Stimulated activated CD8-positive, alpha-beta memory T cell treated with anti-CD3 and anti-CD28 coated beads, Interleukin-4, amount 100 ng/mL, for 48 hours (primary cell): Measurements from ENCODE around the gene KIRREL2.

Experiments
- DNase-seq: peaks from one replicate; pipeline ENCODE4 v3.0.0-alpha.2; 2020

Gene KIRREL2

DNA sequence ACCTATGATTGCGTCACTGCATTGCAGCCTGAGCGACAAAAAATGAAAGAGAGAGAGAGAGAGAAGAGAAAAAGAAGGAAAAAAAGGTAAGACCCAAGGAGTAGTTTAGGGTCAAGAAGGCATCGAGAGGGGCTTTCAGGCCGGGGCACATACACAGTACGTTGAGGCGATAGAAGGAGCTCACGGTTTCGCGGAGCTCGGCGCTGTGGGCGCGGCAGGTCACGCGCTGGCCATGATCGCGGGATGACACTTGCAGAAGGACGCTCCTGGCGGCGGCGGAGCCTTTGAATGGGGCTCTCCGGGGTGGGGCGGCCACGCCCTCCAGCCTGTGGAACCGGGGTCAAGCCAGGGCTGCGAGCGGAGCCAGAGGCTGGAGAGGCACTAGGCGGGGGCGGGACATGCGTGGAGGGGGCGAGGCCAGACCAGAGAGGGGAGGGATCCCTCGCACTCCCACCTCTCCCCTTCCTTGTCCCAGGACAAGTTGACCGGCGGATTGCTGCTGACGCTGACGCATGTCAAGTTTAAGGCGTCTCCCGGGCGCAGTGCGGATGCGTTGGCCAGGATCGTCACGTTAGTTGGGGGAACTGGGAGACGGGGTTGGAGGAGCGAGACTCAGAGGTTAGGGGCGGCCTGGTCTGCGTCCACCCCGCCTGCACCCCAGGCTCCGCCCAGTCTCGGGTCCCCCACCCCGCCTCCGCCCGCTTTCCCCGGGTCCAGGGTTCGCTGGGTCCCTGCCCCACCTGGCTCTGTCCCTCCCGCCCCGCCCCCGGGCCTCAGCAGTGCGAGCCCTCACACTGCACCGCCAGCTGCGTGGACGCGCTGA lies 11.3 kb upstream of the KIRREL2 start:
- peak; percentile 34 for DNase-seq

DNA sequence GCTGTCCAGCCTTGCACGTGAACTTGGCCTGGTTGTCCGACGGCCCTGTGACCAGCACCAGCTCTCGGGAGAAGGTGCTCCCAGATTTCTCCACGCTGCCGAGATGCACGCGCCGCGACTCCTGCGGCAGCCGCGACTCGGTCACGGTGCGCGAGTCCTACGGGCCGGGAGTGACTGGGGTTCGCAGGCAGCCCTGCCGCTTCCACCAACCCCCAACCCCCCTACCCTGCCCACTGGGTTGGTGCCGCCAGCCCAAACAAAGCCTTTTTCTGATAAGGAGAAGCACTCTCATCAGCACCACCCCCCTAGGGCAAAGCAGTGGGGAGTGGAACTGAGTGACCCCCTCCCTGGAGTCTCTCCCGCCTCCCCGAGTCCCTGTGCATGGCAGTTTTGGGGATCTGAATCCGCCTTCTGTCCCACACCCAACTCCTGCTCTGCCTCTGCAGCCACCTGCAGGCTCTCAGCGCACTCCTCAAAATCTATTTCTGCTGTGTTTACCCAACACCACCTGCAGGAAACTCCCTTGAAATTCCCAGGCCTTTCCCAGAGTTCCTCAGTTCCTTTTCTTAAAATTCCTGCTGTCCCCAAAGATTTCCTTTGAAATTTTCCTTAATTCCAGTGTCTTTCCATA lies 10.6 kb upstream of the KIRREL2 start:
- DNase-seq = no peak

DNA sequence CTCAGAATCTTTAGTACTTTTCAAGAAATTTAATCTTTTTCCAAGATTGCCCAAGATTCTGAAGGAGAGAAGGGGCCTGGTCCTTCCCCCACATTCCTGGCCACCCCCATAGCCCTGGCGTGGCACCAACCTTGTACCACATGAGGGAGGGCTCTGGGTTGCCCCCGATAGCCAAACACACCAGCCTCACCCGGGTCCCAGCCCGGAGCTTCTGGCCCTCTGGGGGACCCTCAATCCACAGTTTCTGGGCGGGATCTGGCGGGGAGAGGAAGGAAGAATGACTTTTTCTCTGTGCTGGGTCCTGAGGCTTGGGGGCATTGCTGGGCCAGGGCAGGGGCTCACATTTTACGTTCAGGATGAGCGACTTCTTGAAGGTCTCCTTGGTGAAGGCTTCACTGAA lies 8.8 kb upstream of the KIRREL2 start:
- no peak for DNase-seq

DNA sequence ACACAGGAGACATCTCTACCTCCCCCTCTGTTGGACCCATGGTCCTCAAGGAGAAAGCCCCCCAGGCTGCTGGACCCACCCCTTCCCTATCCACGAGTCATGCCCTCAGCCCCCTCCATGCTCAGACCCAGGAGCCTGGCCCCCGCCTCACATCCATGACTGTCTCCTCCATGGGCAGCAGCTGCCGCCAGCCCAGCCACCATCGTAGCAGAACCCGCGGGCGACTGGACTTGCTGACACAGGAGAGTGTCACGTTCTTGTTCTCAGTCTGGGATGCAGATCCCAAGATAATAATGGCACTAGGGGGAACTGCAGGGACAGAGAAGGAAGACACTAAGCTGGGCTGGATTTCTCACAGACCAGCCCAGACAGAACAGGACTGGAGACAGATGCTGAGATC lies 8.2 kb upstream of the KIRREL2 start:
- DNase-seq = no peak

DNA sequence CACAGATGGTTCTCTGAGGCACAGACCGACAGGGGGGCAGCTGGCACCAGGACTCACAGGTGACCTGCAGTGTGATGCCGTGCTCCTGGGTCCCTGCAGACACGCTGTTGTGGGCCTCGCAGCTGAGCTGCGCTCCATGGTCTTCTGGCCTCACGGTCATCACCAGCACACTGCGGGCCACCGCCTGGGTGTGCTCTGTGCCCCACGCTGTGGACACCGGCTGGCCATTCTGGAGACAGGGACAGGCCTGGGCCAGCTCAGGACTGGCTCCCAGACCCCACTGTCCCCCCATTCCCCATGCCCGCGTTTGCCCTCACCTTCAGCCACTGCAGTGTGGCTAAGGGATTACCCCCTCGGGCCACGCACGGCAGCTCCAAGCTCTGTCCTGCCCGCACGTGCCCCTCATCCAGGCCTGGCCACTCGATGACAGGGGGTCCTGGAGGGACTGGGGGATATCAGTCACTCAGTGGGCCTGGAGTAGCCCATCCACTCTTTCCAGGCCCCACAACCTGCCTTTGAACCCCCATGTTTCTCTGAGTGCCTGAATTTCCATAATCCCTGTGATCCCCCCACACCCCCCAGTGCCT lies 7.7 kb upstream of the KIRREL2 start:
- no peak for DNase-seq

DNA sequence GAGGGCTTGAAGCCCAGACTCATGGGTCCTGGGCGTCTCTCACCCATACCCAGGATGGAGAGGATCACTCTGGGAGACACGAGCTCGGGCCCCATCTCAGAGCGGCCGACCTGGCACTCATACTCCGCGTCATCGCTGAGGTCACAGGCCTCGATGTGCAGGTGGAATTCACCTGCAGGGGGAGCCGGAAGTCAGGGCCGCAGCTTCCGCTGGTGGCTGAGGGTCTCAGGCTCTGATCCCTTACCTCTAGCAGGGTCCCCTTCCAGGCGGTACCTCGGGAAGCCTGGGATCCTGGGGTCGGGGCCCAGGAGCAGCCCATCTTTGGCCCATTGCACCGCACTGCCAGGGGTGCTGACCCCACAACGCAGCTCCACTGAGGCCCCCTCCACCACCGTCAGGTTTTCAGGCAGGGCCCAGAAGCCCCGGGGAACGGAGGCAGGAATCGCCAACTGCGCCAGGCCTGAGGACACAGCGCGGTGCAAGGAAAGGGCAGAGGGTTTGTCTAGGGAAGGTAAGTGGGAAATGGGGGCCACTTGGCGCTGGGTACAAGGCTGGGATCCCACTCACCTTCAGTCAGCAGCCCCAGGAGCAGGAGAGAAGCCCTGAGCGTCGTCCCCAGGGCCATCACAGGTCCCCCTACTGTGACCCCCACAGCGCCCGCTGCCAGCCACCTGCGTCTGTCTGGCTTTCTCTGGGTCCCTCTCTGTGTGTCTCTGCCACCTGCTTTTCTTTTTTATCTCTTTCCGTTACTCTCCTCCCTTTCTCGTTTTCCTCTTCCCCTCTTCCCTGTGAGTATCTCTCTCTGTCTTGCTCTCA lies 5.3 kb upstream of the KIRREL2 start:
- DNase-seq = peak; percentile 38

DNA sequence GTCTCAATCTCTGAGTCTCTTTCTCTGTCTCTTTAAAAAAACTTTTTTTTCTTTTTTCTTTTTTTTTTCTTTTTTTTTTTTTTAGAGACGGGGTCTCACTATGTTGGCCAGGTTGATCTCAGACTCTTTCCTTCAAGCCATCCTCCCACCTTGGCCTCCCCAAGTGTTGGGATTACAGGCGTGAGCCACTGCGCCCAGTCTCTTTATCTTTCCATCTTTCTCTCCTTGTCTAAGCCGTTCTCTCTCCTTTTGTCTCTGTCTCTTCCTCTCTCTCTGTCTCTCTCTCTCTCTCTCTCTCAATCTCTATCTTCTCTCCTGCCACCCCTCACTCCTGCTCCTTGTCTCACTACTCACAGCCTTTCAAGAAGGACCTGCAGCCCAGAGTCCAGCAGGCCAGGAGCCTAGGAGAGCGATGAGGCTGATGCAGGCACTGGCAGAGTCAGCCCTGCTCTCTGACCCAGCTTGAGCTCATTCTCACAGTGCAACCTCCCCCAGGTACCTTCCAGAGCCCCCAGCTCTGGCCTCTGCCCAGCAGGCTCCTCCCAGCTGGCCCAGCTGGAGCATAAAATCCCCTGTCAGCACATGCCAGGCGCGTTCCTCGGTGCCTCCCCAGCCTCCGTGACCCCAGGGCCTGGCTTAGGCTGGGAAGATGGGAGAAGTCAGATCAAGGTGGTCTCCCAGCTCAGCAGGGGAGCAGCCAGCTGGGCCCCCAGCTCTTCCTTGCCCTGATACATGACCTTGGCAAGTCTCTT lies 4.5 kb upstream of the KIRREL2 start, which contains the start of gene NPHS1:
TSS of gene NPHS1 (minus strand) at position 476 of the 752 bp plus-strand sequence. CDS start 667 bp downstream, outside the sequence.
- DNase-seq = no peak

DNA sequence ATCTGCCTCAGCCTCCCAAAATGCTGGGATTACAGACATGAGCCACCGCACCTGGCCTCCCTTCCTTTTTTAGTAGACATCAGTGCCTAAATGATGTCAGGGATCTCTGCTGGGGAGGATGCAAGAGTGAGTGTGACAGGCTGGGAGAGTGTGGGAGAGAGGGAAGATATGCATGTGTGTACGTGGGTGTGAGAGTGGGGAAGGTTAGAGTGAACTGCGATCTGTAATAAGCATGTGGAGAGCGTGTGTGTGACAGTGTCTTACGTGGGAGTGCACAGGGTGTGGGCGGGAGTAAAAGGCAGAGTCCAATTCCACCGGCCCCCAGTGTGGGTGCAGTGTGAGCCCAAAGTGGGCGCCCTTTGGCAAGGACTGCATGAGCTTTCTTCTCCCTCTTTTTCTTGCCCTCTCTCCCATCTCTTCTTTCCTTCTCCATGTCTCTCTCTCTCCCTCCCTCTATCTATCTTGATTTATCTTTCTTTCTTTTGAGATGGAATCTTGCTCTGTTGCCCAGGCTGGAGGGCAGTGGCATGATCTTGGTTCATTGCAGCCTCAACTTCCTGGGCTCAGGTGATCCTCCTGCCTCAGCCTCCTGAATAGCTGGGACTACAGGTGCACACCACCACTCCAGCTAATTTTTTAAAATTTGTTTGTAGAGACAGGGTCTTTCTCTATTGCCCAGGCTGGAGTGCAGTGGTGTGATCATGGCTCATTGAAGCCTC lies 3.5 kb upstream of the KIRREL2 start:
- DNase-seq = no peak

DNA sequence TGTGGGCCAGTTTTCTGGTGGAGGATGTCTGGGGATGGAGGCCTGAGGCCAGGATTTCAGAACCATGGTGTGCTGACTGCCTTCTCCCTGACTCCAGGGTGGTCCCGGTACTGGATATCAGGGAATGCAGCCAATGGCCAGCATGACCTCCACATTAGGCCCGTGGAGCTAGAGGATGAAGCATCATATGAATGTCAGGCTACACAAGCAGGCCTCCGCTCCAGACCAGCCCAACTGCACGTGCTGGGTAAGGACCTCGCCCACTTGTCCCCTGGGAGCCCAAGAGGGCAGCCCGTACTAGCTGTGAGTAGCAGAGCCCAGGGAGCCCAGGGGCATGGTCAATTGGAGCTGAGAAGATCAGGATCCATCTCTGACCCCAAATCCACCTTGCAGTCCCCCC lies 1.6 kb downstream of the KIRREL2 start:
- DNase-seq = no peak

DNA sequence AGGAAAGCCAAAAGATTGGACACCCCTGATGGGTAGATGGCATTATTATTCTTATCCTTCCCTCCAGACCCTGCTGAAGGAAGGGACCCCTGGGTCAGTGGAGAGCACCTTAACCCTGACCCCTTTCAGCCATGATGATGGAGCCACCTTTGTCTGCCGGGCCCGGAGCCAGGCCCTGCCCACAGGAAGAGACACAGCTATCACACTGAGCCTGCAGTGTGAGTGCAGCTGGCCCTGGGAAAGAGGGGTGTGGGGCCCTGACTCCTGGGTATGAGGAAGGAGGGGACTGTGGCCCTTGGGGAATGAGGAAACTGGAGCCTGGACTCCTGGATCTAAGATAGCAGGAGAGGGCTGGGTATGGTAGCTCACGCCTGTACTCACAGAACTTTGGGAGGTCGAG lies 2.7 kb downstream of the KIRREL2 start:
- no peak for DNase-seq

DNA sequence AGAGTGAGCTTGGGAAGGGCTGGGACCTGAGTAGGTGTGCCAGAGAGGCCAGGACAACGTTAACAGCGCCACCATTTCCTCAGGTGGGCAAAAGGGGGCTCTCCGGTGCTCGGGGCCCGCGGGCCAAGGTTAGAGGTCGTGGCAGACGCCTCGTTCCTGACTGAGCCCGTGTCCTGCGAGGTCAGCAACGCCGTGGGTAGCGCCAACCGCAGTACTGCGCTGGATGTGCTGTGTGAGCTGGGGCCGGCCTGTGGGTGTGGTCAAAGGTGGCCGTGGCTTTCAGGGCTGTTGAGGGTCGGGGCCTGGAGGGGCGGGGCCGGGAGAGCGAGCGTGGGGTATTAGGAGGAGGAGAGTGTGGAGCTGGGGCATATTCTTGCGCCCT lies 3.7 kb downstream of the KIRREL2 start:
- no peak for DNase-seq

DNA sequence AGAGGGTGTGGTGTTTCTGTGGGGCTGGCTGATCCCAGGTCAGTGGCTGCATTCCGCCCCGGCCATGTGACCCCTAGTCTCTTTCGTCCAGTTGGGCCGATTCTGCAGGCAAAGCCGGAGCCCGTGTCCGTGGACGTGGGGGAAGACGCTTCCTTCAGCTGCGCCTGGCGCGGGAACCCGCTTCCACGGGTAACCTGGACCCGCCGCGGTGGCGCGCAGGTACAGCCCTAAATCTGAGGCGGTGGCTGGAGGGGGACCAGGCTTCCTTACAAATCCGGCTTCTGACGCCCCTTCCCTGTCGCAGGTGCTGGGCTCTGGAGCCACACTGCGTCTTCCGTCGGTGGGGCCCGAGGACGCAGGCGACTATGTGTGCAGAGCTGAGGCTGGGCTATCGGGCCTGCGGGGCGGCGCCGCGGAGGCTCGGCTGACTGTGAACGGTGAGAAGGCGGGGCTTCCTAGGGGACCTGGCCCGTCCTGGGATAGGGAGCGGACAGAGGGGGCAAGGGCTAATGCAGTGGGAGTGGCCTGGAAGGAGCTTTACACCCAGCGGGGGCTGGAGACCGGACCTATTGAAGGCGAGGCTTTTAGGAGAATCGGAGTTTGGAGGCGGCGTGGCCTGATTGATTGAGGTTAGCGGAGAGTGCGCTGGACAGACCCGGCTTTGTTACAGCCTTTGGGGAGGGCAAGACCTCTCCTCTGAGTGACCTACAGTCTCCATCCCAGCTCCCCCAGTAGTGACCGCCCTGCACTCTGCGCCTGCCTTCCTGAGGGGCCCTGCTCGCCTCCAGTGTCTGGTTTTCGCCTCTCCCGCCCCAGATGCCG lies 4.3 kb downstream of the KIRREL2 start:
- DNase-seq = no peak

DNA sequence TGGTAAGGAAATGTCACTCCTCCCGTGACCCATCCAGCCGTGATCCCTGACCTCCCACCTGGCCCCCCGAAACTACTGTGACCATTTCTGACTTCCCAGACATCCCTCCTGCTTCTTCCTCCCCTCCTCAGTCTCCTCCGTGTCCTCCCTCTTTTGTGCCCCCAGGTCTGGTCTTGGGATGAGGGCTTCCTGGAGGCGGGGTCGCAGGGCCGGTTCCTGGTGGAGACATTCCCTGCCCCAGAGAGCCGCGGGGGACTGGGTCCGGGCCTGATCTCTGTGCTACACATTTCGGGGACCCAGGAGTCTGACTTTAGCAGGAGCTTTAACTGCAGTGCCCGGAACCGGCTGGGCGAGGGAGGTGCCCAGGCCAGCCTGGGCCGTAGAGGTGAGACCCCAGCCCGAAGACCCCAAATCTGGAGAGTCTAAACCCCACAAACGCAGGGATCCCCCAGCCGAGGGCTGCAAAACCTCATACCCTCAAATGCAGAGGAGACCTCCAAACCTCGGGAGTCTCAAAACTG lies 5.0 kb downstream of the KIRREL2 start:
- DNase-seq = no peak

DNA sequence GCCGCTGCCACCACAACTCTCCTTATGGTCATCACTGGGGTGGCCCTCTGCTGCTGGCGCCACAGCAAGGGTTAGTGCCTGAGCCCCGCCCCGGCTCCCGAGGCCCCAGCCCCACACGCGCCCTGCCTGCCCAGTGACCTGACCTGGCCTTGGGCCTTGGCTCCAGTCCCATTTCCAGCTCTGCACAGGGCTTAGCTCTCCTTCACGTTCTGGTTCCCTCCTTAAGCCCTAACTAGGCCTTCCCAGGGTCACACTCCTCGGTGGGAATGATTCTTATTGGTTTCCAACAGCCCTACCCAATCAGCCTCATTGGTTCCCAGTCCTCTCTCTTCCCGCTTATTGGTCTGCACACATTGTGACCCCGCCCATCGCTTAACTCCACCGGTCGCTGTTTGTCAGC lies 5.8 kb downstream of the KIRREL2 start:
- DNase-seq = no peak

DNA sequence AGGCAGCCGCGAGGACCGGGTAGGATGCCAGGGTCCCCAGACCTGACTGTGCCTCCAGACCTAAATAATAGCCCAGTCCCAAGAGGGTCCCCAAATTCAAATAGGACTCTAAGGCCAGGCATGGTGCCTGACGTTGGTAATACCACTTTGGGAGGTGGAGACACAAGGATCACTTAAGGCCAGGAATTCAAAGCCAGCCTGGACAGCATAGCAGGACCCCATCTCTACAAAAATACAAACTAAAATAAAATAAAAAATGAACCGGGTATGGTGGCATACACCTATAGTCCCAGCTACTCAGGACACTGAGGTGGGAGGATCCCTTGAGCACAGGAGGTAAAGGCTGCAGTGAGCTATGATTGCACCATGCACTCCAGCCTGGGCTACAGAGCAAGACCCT lies 6.3 kb downstream of the KIRREL2 start:
- no peak for DNase-seq

DNA sequence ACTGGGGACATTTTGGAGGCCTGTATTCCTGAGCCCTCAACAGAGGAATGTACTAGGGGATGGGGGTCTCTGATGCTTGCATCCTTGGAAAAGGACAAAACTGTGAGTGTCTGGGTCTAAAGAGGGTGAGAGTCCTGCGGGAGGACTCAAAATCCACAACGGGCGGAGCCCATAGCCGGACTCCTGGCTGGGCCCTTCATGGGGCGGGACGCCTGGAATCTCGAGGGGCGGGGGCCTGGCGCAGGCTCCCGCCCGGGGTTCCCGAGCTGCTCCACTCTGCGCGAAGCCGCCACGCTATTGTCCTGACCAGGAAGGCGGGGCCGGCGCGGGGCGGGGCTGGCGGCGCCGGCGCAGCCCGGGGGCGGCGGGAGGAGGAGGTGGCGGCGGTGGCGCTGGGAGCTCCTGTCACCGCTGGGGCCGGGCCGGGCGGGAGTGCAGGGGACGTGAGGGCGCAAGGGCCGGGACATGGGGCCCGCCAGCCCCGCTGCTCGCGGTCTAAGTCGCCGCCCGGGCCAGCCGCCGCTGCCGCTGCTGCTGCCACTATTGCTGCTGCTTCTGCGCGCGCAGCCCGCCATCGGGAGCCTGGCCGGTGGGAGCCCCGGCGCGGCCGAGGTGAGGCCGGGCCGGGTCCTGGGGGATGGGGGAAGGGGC lies 11.6 kb downstream of the KIRREL2 start, which contains the start of gene APLP1:
TSS of gene APLP1 (plus strand) at position 403 of the 651 bp plus-strand sequence. CDS start at position 466, 63 bp downstream.
- peak; percentile 81 for DNase-seq

DNA sequence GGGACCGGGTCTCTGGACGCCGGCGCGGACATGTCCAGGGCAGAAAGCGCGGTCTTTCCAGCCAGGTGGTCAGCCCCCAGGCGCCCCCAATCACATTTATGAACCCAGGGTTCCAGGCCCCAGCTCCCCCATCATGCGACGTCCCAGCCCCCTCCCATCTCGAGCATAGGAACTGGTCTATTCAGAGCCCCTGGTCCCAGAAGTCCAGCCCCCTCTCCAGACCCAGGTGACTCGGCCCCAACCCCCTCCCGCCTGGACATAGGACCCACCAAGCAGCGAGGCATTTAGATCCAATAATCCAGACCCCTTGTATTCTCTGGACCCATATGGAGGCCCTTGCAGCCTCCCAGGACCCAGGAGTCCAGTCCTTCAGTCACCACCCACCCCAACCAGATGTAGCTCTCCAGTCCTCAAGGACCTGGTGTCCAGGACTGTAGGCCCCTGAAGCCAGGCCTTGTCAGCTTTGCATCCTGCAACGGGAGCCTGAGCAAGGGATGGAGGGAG lies 12.2 kb downstream of the KIRREL2 start:
- DNase-seq = no peak

DNA sequence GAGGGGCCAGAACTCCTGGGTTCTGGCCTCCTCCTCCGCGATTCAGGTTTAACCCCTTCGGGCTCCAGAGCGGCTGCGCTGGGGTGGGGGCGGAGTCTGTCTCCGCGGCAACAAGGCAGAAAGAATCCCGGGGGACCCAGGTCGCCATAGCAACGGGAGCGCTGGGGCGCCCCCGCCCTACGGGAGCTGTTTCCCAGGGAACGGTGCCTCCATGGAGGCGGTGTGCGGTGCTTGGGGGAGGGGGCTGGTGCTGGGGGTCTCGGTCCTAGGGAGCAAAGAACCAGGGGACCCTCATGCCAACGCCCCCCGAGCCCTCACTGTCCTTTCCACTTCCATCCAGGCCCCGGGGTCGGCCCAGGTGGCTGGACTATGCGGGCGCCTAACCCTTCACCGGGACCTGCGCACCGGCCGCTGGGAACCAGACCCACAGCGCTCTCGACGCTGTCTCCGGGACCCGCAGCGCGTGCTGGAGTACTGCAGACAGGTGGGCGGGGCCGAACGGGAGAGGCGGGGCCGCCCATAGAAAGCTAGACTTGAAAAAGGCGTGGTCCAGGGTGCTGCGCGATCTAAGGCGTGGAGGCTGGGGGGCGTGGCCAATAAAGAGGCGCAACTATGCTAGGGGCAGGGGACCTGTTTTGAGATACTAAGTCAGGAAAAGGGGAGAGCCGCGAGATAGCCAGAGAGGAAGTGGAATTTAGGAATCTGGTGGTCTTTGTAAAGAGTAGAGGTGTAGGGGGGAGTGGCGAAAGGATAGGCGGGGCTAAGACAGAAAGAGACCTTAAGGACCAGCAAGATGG lies 12.8 kb downstream of the KIRREL2 start:
- peak; percentile 92 for DNase-seq
